Esophagus squamous epithelium (tissue), 5 donors: Measurements from ENCODE around the gene MRPL51. TPM values are rescaled to one million over a fixed set of nuclear protein-coding genes. Genes with fewer than 3 reads are reported as not detected.

Source experiments
- DNase-seq: peaks from one replicate; lab custom pipeline; 2025; lab: John Stamatoyannopoulos, UW
- H3K27ac ChIP-seq, 4 donors: fragments of 200-600 bp; sonication (generic); one replicate each; pipeline ENCODE4 v1.5.1; 2016 to 2019; ENCODE audit warnings: mild to moderate bottlenecking in 1 of 4
- H3K27me3 ChIP-seq, 4 donors: fragments of 200-600 bp; sonication (generic); 1 replicate in 3 of 4; 2 replicates in 1 of 4; pipeline versions ENCODE4 v1.5.1 to v1.6.0; 2017 to 2021; ENCODE audit warnings: antibody characterized with exemption in 1 of 4
- H3K36me3 ChIP-seq, 3 donors: fragments of 200-600 bp; sonication (generic); one replicate each; pipeline ENCODE4 v1.5.1; 2016 to 2019
- H3K4me1 ChIP-seq, 3 donors: fragments of 200-600 bp; sonication (generic); one replicate each; pipeline ENCODE4 v1.5.1; 2017 to 2019
- H3K4me3 ChIP-seq, 4 donors: fragments of 200-600 bp; sonication (generic); 1 replicate in 3 of 4; 2 replicates in 1 of 4; pipeline ENCODE4 v1.5.1; 2016 to 2019; ENCODE audit warnings: mild to moderate bottlenecking in 2 of 4, moderate library complexity in 1 of 4
- H3K9me3 ChIP-seq, 3 donors: fragments of 200-600 bp; sonication (generic); one replicate each; pipeline ENCODE4 v1.5.1; 2016 to 2019
- POLR2A ChIP-seq, 4 donors: fragments of 450-650 bp; IDR thresholded peaks; one replicate each; pipeline ENCODE4 v1.6.1; 2017; ENCODE audit warnings: antibody characterized with exemption in 4 of 4, mild to moderate bottlenecking in 4 of 4, moderate library complexity in 3 of 4
- WGBS, 2 donors: methylation state at CpG; one replicate each; pipeline ENCODE4 v1.1.5; 2018; 5-methylcytosine and 5-hydroxymethylcytosine counted together
- intact Hi-C: fragments of 100-400 bp; cut with DNase I; formaldehyde crosslinking; loops from one replicate; pipeline ENCODE4 v1.15.0; 2022
- total RNA-seq, 4 donors: library from RNA; depleted of rRNA; stranded (reverse); fragments of >200 nt; gene quantifications; one replicate each; pipeline ENCODE4 v1.1.0, GENCODE V29; 2016
- TF ChIP-seq, protein P1 (sequence below), 6 experiments: fragments of 450-650 bp in 4 of 6; fragments of 200-600 bp in 2 of 6; sonication (generic) in 2 of 6; IDR thresholded peaks; one replicate each; pipeline ENCODE4 v1.5.1; 2016 to 2019; ENCODE audit warnings: antibody characterized with exemption in 6 of 6, mild to moderate bottlenecking in 4 of 6, moderate library complexity in 4 of 6
- donor health status: DM: yes; HTN: yes; CAD: no.

MRPL51 gene
- total RNA-seq, 4 donors from 2014 or later, result 36.3 to 95.5 (median 72.6) TPM

DNA sequence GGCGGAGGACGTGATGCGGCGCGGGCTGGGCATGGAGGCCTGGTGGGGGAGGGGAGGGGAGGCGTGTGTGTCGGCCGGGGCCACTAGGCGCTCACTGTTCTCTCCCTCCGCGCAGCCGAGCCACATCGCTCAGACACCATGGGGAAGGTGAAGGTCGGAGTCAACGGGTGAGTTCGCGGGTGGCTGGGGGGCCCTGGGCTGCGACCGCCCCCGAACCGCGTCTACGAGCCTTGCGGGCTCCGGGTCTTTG, 41.6 kb upstream of the MRPL51 start:
- intact Hi-C loops, result loop anchor here (10.0 kb wide), 1 partner anchor 60 kb away; the partner anchor contains the start of gene VAMP1
- no CpG with 5 or more reads among the region's 25 CpGs for WGBS, 2 donors
- Histone ChIP-seq H3K4me3 (peak overlapping the region; percentile 90 to 99 (median 92)), H3K36me3 (peaks cover 28 to 56% (median 29%) of the 10 kb centered on the region in 3 donors), H3K27ac (peak overlapping the region; percentile 94 to 99 (median 98)), H3K27me3 (no peaks in the 10 kb centered on the region), H3K9me3 (no peaks in the 10 kb centered on the region), H3K4me1 (peaks cover 39 to 71% (median 40%) of the 10 kb centered on the region in 3 donors)
- TF ChIP-seq, protein P1, sequence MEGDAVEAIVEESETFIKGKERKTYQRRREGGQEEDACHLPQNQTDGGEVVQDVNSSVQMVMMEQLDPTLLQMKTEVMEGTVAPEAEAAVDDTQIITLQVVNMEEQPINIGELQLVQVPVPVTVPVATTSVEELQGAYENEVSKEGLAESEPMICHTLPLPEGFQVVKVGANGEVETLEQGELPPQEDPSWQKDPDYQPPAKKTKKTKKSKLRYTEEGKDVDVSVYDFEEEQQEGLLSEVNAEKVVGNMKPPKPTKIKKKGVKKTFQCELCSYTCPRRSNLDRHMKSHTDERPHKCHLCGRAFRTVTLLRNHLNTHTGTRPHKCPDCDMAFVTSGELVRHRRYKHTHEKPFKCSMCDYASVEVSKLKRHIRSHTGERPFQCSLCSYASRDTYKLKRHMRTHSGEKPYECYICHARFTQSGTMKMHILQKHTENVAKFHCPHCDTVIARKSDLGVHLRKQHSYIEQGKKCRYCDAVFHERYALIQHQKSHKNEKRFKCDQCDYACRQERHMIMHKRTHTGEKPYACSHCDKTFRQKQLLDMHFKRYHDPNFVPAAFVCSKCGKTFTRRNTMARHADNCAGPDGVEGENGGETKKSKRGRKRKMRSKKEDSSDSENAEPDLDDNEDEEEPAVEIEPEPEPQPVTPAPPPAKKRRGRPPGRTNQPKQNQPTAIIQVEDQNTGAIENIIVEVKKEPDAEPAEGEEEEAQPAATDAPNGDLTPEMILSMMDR (IDR thresholded peaks at IDR 0.05), result no peak
- TF ChIP-seq POLR2A (IDR thresholded peaks at IDR 0.05), result no peak
- no peak for DNase-seq

DNA sequence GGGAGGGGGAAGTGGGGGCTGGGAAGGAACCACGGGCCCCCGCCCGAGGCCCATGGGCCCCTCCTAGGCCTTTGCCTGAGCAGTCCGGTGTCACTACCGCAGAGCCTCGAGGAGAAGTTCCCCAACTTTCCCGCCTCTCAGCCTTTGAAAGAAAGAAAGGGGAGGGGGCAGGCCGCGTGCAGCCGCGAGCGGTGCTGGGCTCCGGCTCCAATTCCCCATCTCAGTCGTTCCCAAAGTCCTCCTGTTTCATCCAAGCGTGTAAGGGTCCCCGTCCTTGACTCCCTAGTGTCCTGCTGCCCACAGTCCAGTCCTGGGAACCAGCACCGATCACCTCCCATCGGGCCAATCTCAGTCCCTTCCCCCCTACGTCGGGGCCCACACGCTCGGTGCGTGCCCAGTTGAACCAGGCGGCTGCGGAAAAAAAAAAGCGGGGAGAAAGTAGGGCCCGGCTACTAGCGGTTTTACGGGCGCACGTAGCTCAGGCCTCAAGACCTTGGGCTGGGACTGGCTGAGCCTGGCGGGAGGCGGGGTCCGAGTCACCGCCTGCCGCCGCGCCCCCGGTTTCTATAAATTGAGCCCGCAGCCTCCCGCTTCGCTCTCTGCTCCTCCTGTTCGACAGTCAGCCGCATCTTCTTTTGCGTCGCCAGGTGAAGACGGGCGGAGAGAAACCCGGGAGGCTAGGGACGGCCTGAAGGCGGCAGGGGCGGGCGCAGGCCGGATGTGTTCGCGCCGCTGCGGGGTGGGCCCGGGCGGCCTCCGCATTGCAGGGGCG, 41.0 kb upstream of the MRPL51 start, which contains the start of gene GAPDH:
TSS of gene GAPDH (plus strand) at position 595 of the 772 bp plus-strand sequence. CDS start 316 bp downstream, outside the sequence.
- H3K36me3 ChIP-seq, result peaks cover 28 to 61% (median 34%) of the 10 kb centered on the region in 3 donors
- 0 to 1% methylated on average over 5 to 34 of the region's 62 CpGs for WGBS, 2 donors
- intact Hi-C loops, result loop anchor here (10.0 kb wide), 1 partner anchor 59 kb away; the partner anchor contains the start of gene VAMP1

DNA sequence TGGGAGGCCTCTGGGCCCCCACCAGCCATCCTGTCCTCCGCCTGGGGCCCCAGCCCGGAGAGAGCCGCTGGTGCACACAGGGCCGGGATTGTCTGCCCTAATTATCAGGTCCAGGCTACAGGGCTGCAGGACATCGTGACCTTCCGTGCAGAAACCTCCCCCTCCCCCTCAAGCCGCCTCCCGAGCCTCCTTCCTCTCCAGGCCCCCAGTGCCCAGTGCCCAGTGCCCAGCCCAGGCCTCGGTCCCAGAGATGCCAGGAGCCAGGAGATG, 40.5 kb upstream of the MRPL51 start:
- 0% methylated on average over 1 of the region's 9 CpGs; no CpG with 5 or more reads in 1 of the 2 donors for whole genome bisulfite sequencing, 2 donors
- TF ChIP-seq, protein P1 (IDR thresholded peaks at IDR 0.05), result no peak
- no peak for TF ChIP-seq POLR2A (IDR thresholded peaks at IDR 0.05)
- H3K36me3 ChIP-seq, result peaks cover 27 to 63% (median 39%) of the 10 kb centered on the region in 3 donors
- H3K27me3 ChIP-seq, result no peaks in the 10 kb centered on the region
- intact Hi-C loops, result loop anchor here (10.0 kb wide), 1 partner anchor 59 kb away; the partner anchor contains the start of gene VAMP1
- H3K9me3 ChIP-seq, result no peaks in the 10 kb centered on the region
- H3K27ac ChIP-seq, result peak overlapping the region; percentile 94 to 99 (median 98)
- peak overlapping the region; percentile 90 to 99 (median 92) for H3K4me3 ChIP-seq
- DNase-seq, result no peak
- H3K4me1 ChIP-seq, result peaks cover 37 to 71% (median 44%) of the 10 kb centered on the region in 3 donors

More for the DNA sequence above, 41.0 kb upstream of the MRPL51 start, which contains the start of gene GAPDH:
- H3K27me3 ChIP-seq, result no peaks in the 10 kb centered on the region
- H3K4me3 ChIP-seq, result peak within 1 kb of the TSS; percentile 90 to 99 (median 92)
- peaks cover 37 to 71% (median 40%) of the 10 kb centered on the region in 3 donors for H3K4me1 ChIP-seq
- H3K27ac ChIP-seq, result peak within 1 kb of the TSS; percentile 94 to 99 (median 98)
- DNase-seq, result peak; percentile 56
- TF ChIP-seq, protein P1 (IDR thresholded peaks at IDR 0.05), result peak in 1 of 6 experiments; percentile 13
- TF ChIP-seq POLR2A (IDR thresholded peaks at IDR 0.05), result peak in 2 of 4 donors; percentile 95 to 96
- H3K9me3 ChIP-seq, result no peaks in the 10 kb centered on the region

DNA sequence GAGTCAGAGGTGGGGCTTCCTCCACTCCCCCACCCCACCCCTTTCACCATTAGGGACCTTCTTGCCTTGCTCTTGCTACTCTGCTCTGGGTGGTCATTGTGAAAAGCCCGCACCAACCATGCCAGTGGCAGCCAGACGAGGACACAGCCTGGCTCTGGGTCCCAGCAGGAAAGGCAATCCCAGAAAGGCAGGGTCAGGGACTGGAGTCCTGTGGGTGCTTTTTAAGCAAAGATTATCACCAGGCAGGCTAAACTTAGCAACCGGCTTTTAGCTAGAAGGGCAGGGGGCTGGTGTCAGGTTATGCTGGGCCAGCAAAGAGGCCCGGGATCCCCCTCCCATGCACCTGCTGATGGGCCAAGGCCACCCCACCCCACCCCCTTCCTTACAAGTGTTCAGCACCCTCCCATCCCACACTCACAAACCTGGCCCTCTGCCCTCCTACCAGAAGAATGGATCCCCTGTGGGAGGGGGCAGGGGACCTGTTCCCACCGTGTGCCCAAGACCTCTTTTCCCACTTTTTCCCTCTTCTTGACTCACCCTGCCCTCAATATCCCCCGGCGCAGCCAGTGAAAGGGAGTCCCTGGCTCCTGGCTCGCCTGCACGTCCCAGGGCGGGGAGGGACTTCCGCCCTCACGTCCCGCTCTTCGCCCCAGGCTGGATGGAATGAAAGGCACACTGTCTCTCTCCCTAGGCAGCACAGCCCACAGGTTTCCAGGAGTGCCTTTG, 40.0 kb upstream of the MRPL51 start:
- H3K4me3 ChIP-seq, result peak overlapping the region; percentile 90 to 99 (median 92)
- H3K27ac ChIP-seq, result peak overlapping the region; percentile 94 to 99 (median 98)
- H3K9me3 ChIP-seq, result no peaks in the 10 kb centered on the region
- H3K36me3 ChIP-seq, result peaks cover 22 to 63% (median 44%) of the 10 kb centered on the region in 3 donors
- H3K4me1 ChIP-seq, result peaks cover 37 to 71% (median 49%) of the 10 kb centered on the region in 3 donors
- no peaks in the 10 kb centered on the region for H3K27me3 ChIP-seq
- DNase-seq, result no peak
- WGBS, 2 donors, result 0 to 10% methylated on average over 2 of the region's 14 CpGs
- intact Hi-C loops, result loop anchor here (10.0 kb wide), 1 partner anchor 58 kb away; the partner anchor contains the start of gene VAMP1
- TF ChIP-seq POLR2A (IDR thresholded peaks at IDR 0.05), result no peak
- TF ChIP-seq, protein P1 (IDR thresholded peaks at IDR 0.05), result no peak
